SH-SY5Y (cell line): ENCODE results near the gene RDH14.

Experiments used
- GATA2 ChIP-seq: IDR thresholded peaks from 2 replicates; pipeline ENCODE4 v1.6.1; 2011; ENCODE audit warnings: mild to moderate bottlenecking, low read depth, low read length
- GATA3 ChIP-seq: IDR thresholded peaks from 2 replicates; pipeline ENCODE4 v1.6.1; 2011; ENCODE audit warnings: low read depth, mild to moderate bottlenecking, low read length, moderate library complexity

GRCh38 chr2:18585526-18585925, 25.1 kb upstream of the RDH14 start:
- TF ChIP-seq GATA2: no peak
- TF ChIP-seq GATA3: no peak
